Measurements from ENCODE around the gene SEMA7A. TPM values are rescaled to one million over a fixed set of nuclear protein-coding genes. Genes with fewer than 3 reads are reported as not detected.
A peak's percentile ranks its signal among the peaks of the same experiment; 100 is the strongest.

Gene SEMA7A
- total and polyA plus RNA-seq, 3 donors from 2014 or later, result 80.7 to 220 (median 217) TPM

DNA sequence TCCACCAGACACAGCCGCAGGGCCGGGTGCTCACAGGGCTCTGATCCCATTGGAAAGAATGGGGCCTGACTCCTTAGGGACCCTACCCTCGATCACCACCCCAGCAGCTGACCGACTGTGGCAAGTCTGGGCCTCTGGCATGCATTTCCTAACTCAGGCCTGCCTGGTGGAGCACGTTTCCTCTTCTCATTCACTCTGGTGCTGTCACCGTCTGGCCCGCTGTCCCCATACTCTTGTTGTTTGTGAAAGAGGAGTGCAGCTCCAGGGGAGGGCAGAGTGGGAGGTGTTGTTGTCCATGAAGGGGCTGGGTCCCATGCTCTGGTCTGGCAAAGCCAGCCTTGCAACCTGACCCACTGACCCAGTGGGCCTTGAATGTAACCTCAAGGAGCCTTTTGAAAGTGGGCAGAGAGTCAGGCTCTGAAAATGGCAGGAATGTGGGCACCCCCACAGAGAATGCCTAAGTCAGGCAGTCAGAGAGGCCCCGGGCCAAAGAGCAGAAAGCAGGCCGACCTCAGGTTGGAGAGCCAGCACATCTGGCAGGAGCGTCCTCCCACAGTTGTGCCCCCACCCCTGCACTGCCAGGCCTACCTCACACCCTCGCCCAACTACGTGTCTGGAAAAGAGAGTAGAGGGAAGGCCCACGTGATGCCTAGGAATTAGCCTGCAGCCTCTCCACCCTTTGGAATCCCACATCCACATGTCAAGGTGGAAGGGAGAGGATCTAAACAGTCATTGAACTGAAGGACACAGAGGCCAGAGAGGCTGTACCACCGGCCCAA lies 10.9 kb downstream of the SEMA7A start:
- Histone ChIP-seq H3K4me3 (no peak overlapping the region), H3K27ac (peak overlapping the region; percentile 76 to 82), H3K9me3 (no peaks in the 10 kb centered on the region), H3K4me1 (peaks cover 100% of the 10 kb centered on the region), H3K36me3 (ENCODE audit: low read depth, missing control alignments) (no peaks in the 10 kb centered on the region), H3K27me3 (no peaks in the 10 kb centered on the region)
- TF ChIP-seq POLR2A (IDR thresholded peaks at IDR 0.05), result no peak
- TF ChIP-seq, protein P1, sequence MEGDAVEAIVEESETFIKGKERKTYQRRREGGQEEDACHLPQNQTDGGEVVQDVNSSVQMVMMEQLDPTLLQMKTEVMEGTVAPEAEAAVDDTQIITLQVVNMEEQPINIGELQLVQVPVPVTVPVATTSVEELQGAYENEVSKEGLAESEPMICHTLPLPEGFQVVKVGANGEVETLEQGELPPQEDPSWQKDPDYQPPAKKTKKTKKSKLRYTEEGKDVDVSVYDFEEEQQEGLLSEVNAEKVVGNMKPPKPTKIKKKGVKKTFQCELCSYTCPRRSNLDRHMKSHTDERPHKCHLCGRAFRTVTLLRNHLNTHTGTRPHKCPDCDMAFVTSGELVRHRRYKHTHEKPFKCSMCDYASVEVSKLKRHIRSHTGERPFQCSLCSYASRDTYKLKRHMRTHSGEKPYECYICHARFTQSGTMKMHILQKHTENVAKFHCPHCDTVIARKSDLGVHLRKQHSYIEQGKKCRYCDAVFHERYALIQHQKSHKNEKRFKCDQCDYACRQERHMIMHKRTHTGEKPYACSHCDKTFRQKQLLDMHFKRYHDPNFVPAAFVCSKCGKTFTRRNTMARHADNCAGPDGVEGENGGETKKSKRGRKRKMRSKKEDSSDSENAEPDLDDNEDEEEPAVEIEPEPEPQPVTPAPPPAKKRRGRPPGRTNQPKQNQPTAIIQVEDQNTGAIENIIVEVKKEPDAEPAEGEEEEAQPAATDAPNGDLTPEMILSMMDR (IDR thresholded peaks at IDR 0.05), result no peak
- DNase-seq, result peak; percentile 45
- WGBS, 2 donors, result 61 to 67% methylated on average over 7 to 14 of the region's 14 CpGs
- intact Hi-C loops (cut with DNase I; ENCODE audit: low total_unique reads), result no loop called here

- intact Hi-C loops (cut with DNase I; ENCODE audit: low total_unique reads), result no loop called here
- no peak for DNase-seq
- H3K4me1 ChIP-seq, result peaks cover 100% of the 10 kb centered on the region
- no peaks in the 10 kb centered on the region for H3K9me3 ChIP-seq
- TF ChIP-seq, protein P1 (IDR thresholded peaks at IDR 0.05), result no peak
- no peak for TF ChIP-seq POLR2A (IDR thresholded peaks at IDR 0.05)
- H3K27me3 ChIP-seq, result no peaks in the 10 kb centered on the region
- H3K4me3 ChIP-seq, result no peak overlapping the region
- peak overlapping the region; percentile 76 to 82 for H3K27ac ChIP-seq
- no peaks in the 10 kb centered on the region for H3K36me3 ChIP-seq (ENCODE audit: low read depth, missing control alignments)
- 46% methylated on average over 9 of the region's 9 CpGs; no CpG with 5 or more reads in 1 of the 2 donors for WGBS, 2 donors
Measured at GRCh38 chr15:74422265-74422651, 11.5 kb downstream of the SEMA7A start.

GRCh38 chr15:74421302-74422245 lies 12.2 kb downstream of the SEMA7A start:
- 61 to 84% methylated on average over 8 to 20 of the region's 20 CpGs for WGBS, 2 donors
- Histone ChIP-seq H3K27ac (peak overlapping the region; percentile 76 to 82), H3K36me3 (ENCODE audit: low read depth, missing control alignments) (no peaks in the 10 kb centered on the region), H3K27me3 (no peaks in the 10 kb centered on the region), H3K4me3 (no peak overlapping the region), H3K4me1 (peaks cover 98% of the 10 kb centered on the region), H3K9me3 (no peaks in the 10 kb centered on the region)
- peak; percentile 61 for DNase-seq
- intact Hi-C loops (cut with DNase I; ENCODE audit: low total_unique reads), result no loop called here
- TF ChIP-seq POLR2A (IDR thresholded peaks at IDR 0.05), result no peak
- TF ChIP-seq, protein P1 (IDR thresholded peaks at IDR 0.05), result no peak

- intact Hi-C loops (cut with DNase I; ENCODE audit: low total_unique reads), result no loop called here
- 43 to 44% methylated on average over 8 to 10 of the region's 10 CpGs for WGBS, 2 donors
Measured at GRCh38 chr15:74420193-74420905, 13.4 kb downstream of the SEMA7A start.

More at GRCh38 chr15:74420193-74420905, 13.4 kb downstream of the SEMA7A start:
- peak; percentile 85 for DNase-seq
- Histone ChIP-seq H3K9me3 (no peaks in the 10 kb centered on the region), H3K36me3 (ENCODE audit: low read depth, missing control alignments) (no peaks in the 10 kb centered on the region), H3K4me1 (peaks cover 86% of the 10 kb centered on the region), H3K27me3 (no peaks in the 10 kb centered on the region), H3K4me3 (no peak overlapping the region), H3K27ac (peak overlapping the region; percentile 76 to 82)
- TF ChIP-seq, protein P1 (IDR thresholded peaks at IDR 0.05), result no peak
- TF ChIP-seq POLR2A (IDR thresholded peaks at IDR 0.05), result no peak
